Measurements from ENCODE around the gene KRT1. TPM values are rescaled to one million over a fixed set of nuclear protein-coding genes. Genes with fewer than 3 reads are reported as not detected.
"Not testable (repeated sequence)": the region's sequence is repeated elsewhere in the genome, so short reads cannot be mapped to it uniquely, and the experiment has no call there.

The KRT1 gene
- total and polyA plus RNA-seq, 7 experiments from 2014 or later, result 0.27 to 9.4 (median 5.2) TPM; not detected in 2

- POLR2A ChIA-PET, result interaction anchor here (0.6 to 0.9 kb wide), 4 partner anchors 22 to 128 kb away, joined by 3 to 4 read pairs (median 4); no protein-coding TSS in a partner anchor
- intact Hi-C loops (cut with micrococcal nuclease), result loop anchor here in 1 of 2 donors (1.0 kb wide), 1 partner anchor 128 kb away; no protein-coding TSS in a partner anchor
- H3K27ac Mint-ChIP-seq, result peak overlapping the region in 7 of 9 donors; percentile 56 to 88 (median 77)
- peak overlapping the region; percentile 40 for H3K4me3 ChIP-seq (ENCODE audit: low read length)
- ATAC-seq (peak; percentile 58), DNase-seq (peak in 8 of 9 donors; percentile 16 to 49 (median 35))
- peaks cover 0 to 56% (median 13%) of the 10 kb centered on the region in 5 donors for H3K27me3 Mint-ChIP-seq
- no peaks in the 10 kb centered on the region for H3K36me3 Mint-ChIP-seq
- H3K9me3 ChIP-seq (ENCODE audit: control insufficient read depth in 2 of 3, low read length in 3 of 3), result no peaks in the 10 kb centered on the region
- H3K4me1 ChIP-seq (ENCODE audit: control insufficient read depth in 2 of 2, insufficient read depth in 2 of 2, low read length in 2 of 2), result peaks cover 0 to 8% of the 10 kb centered on the region in 2 donors
- CTCF ChIA-PET, result interaction anchor here (0.7 to 1.3 kb wide), 4 partner anchors 8 to 131 kb away, joined by 3 to 4 read pairs (median 4); no protein-coding TSS in a partner anchor
- H3K4me3 Mint-ChIP-seq, result peak overlapping the region; percentile 65 to 91 (median 84)
- no peak overlapping the region for H3K27ac ChIP-seq (ENCODE audit: low read depth, low read length)
- H3K27me3 ChIP-seq (ENCODE audit: control insufficient read depth in 2 of 2, insufficient read depth in 2 of 2, low read length in 2 of 2), result no peaks in the 10 kb centered on the region
- peaks cover 7 to 49% (median 16%) of the 10 kb centered on the region in 7 donors for H3K4me1 Mint-ChIP-seq
- peaks cover 0 to 1% (median 0%) of the 10 kb centered on the region in 11 donors for H3K9me3 Mint-ChIP-seq
- H3K36me3 ChIP-seq (ENCODE audit: control insufficient read depth in 2 of 3, insufficient read depth in 3 of 3, low read length in 3 of 3), result no peaks in the 10 kb centered on the region
Observed at GRCh38 chr12:52713960-52714886, 34.0 kb upstream of the KRT1 start.

- H3K27ac ChIP-seq (ENCODE audit: low read depth, low read length); H3K27ac Mint-ChIP-seq; H3K4me3 ChIP-seq (ENCODE audit: low read length); H3K9me3 Mint-ChIP-seq; DNase-seq; H3K27me3 ChIP-seq (ENCODE audit: control insufficient read depth in 2 of 2, insufficient read depth in 2 of 2, low read length in 2 of 2); ATAC-seq; H3K36me3 Mint-ChIP-seq; H3K36me3 ChIP-seq (ENCODE audit: control insufficient read depth in 2 of 3, insufficient read depth in 3 of 3, low read length in 3 of 3); H3K9me3 ChIP-seq (ENCODE audit: control insufficient read depth in 2 of 3, low read length in 3 of 3); intact Hi-C loops (cut with micrococcal nuclease): not testable (repeated sequence)
- CTCF ChIA-PET, result interaction anchor here (0.7 kb wide), 1 partner anchor 14 kb away, joined by 6 read pairs; no protein-coding TSS in a partner anchor
- peaks cover 0 to 29% of the 10 kb centered on the region in 2 donors for H3K4me1 ChIP-seq (ENCODE audit: control insufficient read depth in 2 of 2, insufficient read depth in 2 of 2, low read length in 2 of 2)
- H3K4me1 Mint-ChIP-seq, result peaks cover 12 to 70% (median 37%) of the 10 kb centered on the region in 7 donors
- peak overlapping the region in 2 of 10 donors; percentile 8 to 51 for H3K4me3 Mint-ChIP-seq
- POLR2A ChIA-PET, result interaction anchor here (7.7 kb wide), 1 partner anchor 22 kb away, joined by 43 read pairs; no protein-coding TSS in a partner anchor
- H3K27me3 Mint-ChIP-seq, result peaks cover 0 to 54% (median 13%) of the 10 kb centered on the region in 5 donors
Observed at GRCh38 chr12:52712122-52712521, 31.9 kb upstream of the KRT1 start.

- H3K9me3 ChIP-seq (ENCODE audit: control insufficient read depth in 2 of 3, low read length in 3 of 3), result no peaks in the 10 kb centered on the region
- CTCF ChIA-PET, result interaction anchor here (0.7 to 1.2 kb wide), 6 partner anchors 19 to 131 kb away, joined by 3 to 6 read pairs (median 4); no protein-coding TSS in a partner anchor
- Mint-ChIP-seq H3K4me3 (no peak overlapping the region), H3K9me3 (peaks cover 0 to 1% (median 0%) of the 10 kb centered on the region in 11 donors), H3K27me3 (peaks cover 0 to 43% (median 13%) of the 10 kb centered on the region in 5 donors), H3K27ac (peak overlapping the region in 2 of 9 donors; percentile 0 to 28), H3K4me1 (peaks cover 12 to 79% (median 48%) of the 10 kb centered on the region in 7 donors), H3K36me3 (no peaks in the 10 kb centered on the region)
- no peaks in the 10 kb centered on the region for H3K36me3 ChIP-seq (ENCODE audit: control insufficient read depth in 2 of 3, insufficient read depth in 3 of 3, low read length in 3 of 3)
- H3K4me3 ChIP-seq (ENCODE audit: low read length), result no peak overlapping the region
- no peak for DNase-seq
- intact Hi-C loops (cut with micrococcal nuclease), result no loop called here
- H3K27ac ChIP-seq (ENCODE audit: low read depth, low read length), result no peak overlapping the region
- peaks cover 0 to 29% of the 10 kb centered on the region in 2 donors for H3K4me1 ChIP-seq (ENCODE audit: control insufficient read depth in 2 of 2, insufficient read depth in 2 of 2, low read length in 2 of 2)
- no peaks in the 10 kb centered on the region for H3K27me3 ChIP-seq (ENCODE audit: control insufficient read depth in 2 of 2, insufficient read depth in 2 of 2, low read length in 2 of 2)
- POLR2A ChIA-PET, result interaction anchor here (0.6 to 7.7 kb wide), 2 partner anchors 12 to 21 kb away, joined by 3 to 43 read pairs; no protein-coding TSS in a partner anchor
- ATAC-seq, result no peak
Observed at GRCh38 chr12:52710730-52711129, 30.5 kb upstream of the KRT1 start.

- peak overlapping the region in 5 of 10 donors; percentile 11 to 63 (median 50) for H3K4me3 Mint-ChIP-seq
Observed at GRCh38 chr12:52708010-52708409, 27.8 kb upstream of the KRT1 start.

GRCh38 chr12:52704464-52704863 lies 24.3 kb upstream of the KRT1 start:
- Histone ChIP-seq H3K27ac (ENCODE audit: low read depth, low read length) (no peak overlapping the region), H3K27me3 (ENCODE audit: control insufficient read depth in 2 of 2, insufficient read depth in 2 of 2, low read length in 2 of 2) (no peaks in the 10 kb centered on the region), H3K4me1 (ENCODE audit: control insufficient read depth in 2 of 2, insufficient read depth in 2 of 2, low read length in 2 of 2) (peaks cover 0 to 23% of the 10 kb centered on the region in 2 donors), H3K9me3 (ENCODE audit: control insufficient read depth in 2 of 3, low read length in 3 of 3) (no peaks in the 10 kb centered on the region), H3K36me3 (ENCODE audit: control insufficient read depth in 2 of 3, insufficient read depth in 3 of 3, low read length in 3 of 3) (no peaks in the 10 kb centered on the region), H3K4me3 (ENCODE audit: low read length) (no peak overlapping the region)
- Mint-ChIP-seq H3K27me3 (peaks cover 0 to 18% (median 0%) of the 10 kb centered on the region in 5 donors), H3K27ac (no peak overlapping the region), H3K36me3 (peaks cover 0 to 3% (median 0%) of the 10 kb centered on the region in 5 donors), H3K4me3 (no peak overlapping the region), H3K4me1 (peaks cover 4 to 47% (median 32%) of the 10 kb centered on the region in 7 donors), H3K9me3 (no peaks in the 10 kb centered on the region)
- intact Hi-C loops (cut with micrococcal nuclease), result no loop called here
- CTCF ChIA-PET, result interaction anchor here (0.6 to 0.7 kb wide), 2 partner anchors 13 to 38 kb away, joined by 3 read pairs; no protein-coding TSS in a partner anchor
- no peak for DNase-seq
- no peak for ATAC-seq
- POLR2A ChIA-PET, result interaction anchor here (0.8 to 7.7 kb wide), 3 partner anchors 14 to 87 kb away, joined by 3 to 43 read pairs (median 3); no protein-coding TSS in a partner anchor

More at GRCh38 chr12:52708010-52708409, 27.8 kb upstream of the KRT1 start:
- Mint-ChIP-seq H3K27ac (peak overlapping the region in 8 of 9 donors; percentile 75 to 91 (median 83)), H3K4me1 (peaks cover 4 to 62% (median 40%) of the 10 kb centered on the region in 7 donors), H3K27me3 (peaks cover 0 to 29% (median 0%) of the 10 kb centered on the region in 5 donors), H3K36me3 (no peaks in the 10 kb centered on the region), H3K9me3 (peaks cover 0 to 1% (median 0%) of the 10 kb centered on the region in 11 donors)
- POLR2A ChIA-PET, result interaction anchor here (0.6 to 7.7 kb wide), 5 partner anchors 18 to 172 kb away, joined by 3 to 43 read pairs (median 3); no protein-coding TSS in a partner anchor
- H3K27ac ChIP-seq (ENCODE audit: low read depth, low read length), result no peak overlapping the region
- peaks cover 0 to 23% of the 10 kb centered on the region in 2 donors for H3K4me1 ChIP-seq (ENCODE audit: control insufficient read depth in 2 of 2, insufficient read depth in 2 of 2, low read length in 2 of 2)
- no peaks in the 10 kb centered on the region for H3K9me3 ChIP-seq (ENCODE audit: control insufficient read depth in 2 of 3, low read length in 3 of 3)
- H3K36me3 ChIP-seq (ENCODE audit: control insufficient read depth in 2 of 3, insufficient read depth in 3 of 3, low read length in 3 of 3), result no peaks in the 10 kb centered on the region
- ATAC-seq (peak; percentile 49), DNase-seq (peak in 7 of 9 donors; percentile 26 to 66 (median 52))
- CTCF ChIA-PET, result interaction anchor here (0.8 to 3.3 kb wide), 8 partner anchors 17 to 676 kb away, joined by 3 to 18 read pairs (median 4); no protein-coding TSS in a partner anchor
- intact Hi-C loops (cut with micrococcal nuclease), result loop anchor here in 1 of 2 donors (1.0 kb wide), 3 partner anchors 17 to 98 kb away; no protein-coding TSS in a partner anchor
- no peaks in the 10 kb centered on the region for H3K27me3 ChIP-seq (ENCODE audit: control insufficient read depth in 2 of 2, insufficient read depth in 2 of 2, low read length in 2 of 2)
- H3K4me3 ChIP-seq (ENCODE audit: low read length), result no peak overlapping the region

GRCh38 chr12:52703878-52704277 lies 23.7 kb upstream of the KRT1 start:
- Mint-ChIP-seq H3K36me3 (peaks cover 0 to 3% (median 0%) of the 10 kb centered on the region in 5 donors), H3K9me3 (no peaks in the 10 kb centered on the region), H3K4me3 (no peak overlapping the region), H3K27ac (peak overlapping the region in 2 of 9 donors; percentile 2 to 43), H3K4me1 (peaks cover 4 to 42% (median 28%) of the 10 kb centered on the region in 7 donors), H3K27me3 (peaks cover 0 to 16% (median 0%) of the 10 kb centered on the region in 5 donors)
- POLR2A ChIA-PET, result interaction anchor here (0.9 kb wide), 1 partner anchor 87 kb away, joined by 3 read pairs; no protein-coding TSS in a partner anchor
- Histone ChIP-seq H3K9me3 (ENCODE audit: control insufficient read depth in 2 of 3, low read length in 3 of 3) (no peaks in the 10 kb centered on the region), H3K36me3 (ENCODE audit: control insufficient read depth in 2 of 3, insufficient read depth in 3 of 3, low read length in 3 of 3) (no peaks in the 10 kb centered on the region), H3K27ac (ENCODE audit: low read depth, low read length) (no peak overlapping the region), H3K4me1 (ENCODE audit: control insufficient read depth in 2 of 2, insufficient read depth in 2 of 2, low read length in 2 of 2) (peaks cover 0 to 18% of the 10 kb centered on the region in 2 donors), H3K4me3 (ENCODE audit: low read length) (no peak overlapping the region), H3K27me3 (ENCODE audit: control insufficient read depth in 2 of 2, insufficient read depth in 2 of 2, low read length in 2 of 2) (no peaks in the 10 kb centered on the region)
- intact Hi-C loops (cut with micrococcal nuclease), result no loop called here
- CTCF ChIA-PET, result no interaction called here
- no peak for ATAC-seq
- DNase-seq, result no peak
